ENCODE results near the gene GDF15.
A peak's percentile ranks its signal among the peaks of the same experiment; 100 is the strongest.
"Not testable (repeated sequence)": the region's sequence is repeated elsewhere in the genome, so short reads cannot be mapped to it uniquely, and the experiment has no call there.

Gene GDF15

DNA sequence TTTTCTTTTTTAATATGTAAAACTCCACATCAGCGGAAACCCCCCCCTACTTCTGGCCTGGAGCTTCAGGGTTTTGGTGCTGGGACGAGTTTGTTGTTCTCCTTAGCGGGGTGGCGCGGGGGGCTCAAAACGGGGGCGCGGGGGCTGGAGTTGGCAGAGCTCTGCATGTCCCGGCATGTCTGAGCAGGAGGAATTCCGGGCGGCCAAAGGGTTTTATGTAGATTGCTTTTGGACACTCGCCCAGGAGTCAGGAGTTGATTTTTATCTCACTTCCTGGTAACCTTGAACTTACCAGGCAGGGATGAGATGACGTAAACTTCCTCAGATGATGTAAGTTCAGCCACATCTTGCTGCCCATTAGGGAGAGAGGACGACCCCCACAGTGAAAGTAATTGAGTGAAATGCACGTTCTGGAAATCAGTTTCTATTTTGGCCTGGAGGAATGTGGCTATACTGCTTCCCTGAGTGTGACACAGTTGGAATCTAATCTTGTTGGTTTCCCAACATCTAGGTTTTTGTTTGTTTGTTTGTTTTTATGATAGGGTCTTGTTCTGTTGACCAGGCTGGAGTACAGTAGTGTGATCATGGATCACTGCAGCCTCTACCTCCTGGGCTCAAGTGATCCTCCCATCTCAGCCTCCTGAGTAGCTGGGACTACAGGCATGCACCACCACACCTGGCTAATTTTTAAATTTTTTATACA lies 21.0 kb upstream of the GDF15 start:
- peak; percentile 23 for DNase-seq

DNA sequence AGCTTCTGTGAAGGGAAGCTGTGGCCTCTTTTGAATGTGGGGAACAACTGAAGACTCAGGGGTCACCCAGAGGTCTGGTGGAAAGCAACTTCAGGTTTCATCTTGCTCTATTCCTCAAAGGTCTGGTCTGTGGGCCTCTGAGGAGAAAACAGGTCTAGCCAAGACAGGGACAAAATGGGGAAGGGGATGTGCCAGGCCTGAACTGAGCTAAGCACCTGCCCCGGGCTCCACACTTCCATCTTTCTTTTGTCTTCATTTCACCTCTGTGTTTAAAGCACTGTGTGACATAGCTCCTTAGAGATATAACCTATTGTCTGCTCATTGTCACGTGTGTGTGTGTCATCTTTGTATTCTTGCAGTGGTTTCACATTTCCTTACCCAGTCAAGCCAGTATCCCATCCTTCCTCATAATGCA lies 19.9 kb upstream of the GDF15 start:
- no peak for DNase-seq

DNA sequence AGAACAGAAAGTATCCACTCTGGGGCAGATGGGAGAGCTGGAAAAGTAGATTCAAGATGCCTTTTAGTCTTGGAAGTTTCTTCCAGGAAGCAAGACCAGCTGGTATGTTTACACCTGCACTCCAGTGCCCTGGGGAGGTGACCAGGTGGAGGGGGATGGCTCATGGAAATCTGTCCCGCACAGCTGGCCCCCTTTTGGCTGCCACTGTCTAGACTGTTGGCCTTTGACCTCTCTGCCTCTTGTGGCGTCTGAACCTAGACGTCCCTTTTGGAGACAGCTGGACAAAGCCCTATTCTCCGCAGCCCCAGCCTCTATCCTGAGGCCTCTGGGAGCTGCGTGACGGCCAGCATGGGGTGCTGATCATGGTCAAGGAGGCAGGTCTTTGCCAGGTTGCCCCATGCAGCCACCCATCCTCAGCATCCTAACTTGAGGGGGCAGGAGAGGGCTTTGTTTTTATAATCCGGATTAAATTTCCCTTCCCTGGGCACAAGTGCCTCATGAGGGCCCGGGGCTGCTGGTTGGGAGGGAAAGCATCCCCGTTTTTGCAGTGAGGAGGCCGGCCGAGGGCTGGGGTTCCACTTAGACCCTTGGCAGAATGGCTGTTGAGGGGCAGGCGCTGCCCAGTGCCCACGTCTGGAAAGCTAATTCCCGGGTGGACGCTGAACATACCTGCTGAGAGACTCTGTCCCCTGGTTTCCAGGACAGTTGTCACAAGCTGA lies 17.3 kb upstream of the GDF15 start:
- no peak for DNase-seq

DNA sequence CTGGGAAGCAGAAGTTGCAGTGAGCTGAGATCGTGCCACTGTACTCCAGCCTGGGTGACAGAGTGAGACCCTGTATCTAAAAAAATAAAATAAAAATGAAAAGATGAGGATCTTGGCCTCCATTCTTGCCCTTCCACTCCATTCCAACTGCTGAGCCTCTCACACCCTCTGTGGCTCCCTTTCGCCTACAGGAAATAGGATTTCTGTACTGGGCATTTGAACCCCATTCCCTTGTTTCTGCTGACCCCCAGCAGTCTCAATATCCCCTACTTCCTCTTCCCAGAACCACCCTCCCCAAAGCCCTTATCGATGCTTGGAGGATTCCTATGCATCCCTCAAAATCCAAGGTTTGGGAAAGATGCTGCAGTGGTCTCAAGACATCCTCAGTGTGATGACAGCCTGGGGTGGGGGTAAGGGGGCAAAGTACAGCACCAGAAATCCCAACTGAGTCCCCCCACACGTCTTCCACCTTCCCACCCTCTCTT lies 12.5 kb upstream of the GDF15 start:
- DNase-seq, result no peak

DNA sequence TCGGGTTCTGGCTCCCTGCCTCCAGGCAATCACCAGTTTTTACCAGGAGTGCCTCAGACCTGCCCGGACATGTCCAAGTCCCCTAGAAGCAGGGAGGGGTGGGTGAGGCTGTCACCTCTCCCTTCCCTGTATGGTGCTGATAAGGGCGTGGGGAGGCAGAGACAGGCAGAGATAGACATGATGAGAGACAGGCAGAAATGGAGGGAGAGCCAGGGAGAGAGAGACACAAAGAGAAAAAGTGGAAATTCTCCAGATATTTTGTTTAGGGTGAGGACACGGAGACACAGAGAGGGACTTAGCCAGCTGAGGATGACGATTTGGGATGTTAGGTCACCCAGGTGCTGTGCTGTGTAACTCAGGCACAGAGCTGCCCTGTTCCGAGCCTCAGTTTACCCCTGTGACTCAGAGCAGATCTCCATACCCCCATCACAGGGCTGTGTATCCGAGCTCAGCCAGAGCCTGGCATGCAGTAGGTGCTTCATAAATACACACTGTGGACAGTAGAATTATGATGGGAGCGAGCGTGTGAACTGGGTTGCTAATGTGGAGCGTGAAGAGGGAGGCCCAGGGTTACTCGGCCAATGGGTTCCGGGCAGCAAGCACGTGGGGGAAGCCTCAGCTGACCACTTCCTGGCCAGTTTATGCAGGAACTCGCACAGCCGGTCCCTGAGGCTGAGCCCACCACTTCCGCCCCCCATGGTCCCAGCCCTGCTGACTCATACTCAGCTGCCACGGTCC lies 11.9 kb upstream of the GDF15 start:
- peak; percentile 90 for DNase-seq

DNA sequence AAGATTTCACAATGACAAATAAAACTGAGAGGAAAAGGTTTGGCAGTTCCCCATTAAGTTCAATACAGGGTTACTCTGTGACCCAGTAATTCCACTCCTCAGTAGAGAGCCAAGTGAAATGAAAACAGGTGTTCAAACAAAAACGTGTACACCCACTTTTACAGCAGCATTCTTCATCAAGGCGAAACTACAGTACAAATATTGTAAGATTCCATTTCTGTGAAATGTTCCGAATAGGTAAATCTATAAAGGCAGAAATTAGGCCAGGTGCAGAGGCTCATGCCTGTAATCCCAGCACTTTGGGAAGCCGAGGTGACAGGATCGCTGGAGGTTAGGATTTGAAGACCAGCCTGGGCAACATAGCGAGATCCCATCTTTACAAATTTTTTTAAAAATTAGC lies 8.9 kb upstream of the GDF15 start:
- DNase-seq, result no peak

DNA sequence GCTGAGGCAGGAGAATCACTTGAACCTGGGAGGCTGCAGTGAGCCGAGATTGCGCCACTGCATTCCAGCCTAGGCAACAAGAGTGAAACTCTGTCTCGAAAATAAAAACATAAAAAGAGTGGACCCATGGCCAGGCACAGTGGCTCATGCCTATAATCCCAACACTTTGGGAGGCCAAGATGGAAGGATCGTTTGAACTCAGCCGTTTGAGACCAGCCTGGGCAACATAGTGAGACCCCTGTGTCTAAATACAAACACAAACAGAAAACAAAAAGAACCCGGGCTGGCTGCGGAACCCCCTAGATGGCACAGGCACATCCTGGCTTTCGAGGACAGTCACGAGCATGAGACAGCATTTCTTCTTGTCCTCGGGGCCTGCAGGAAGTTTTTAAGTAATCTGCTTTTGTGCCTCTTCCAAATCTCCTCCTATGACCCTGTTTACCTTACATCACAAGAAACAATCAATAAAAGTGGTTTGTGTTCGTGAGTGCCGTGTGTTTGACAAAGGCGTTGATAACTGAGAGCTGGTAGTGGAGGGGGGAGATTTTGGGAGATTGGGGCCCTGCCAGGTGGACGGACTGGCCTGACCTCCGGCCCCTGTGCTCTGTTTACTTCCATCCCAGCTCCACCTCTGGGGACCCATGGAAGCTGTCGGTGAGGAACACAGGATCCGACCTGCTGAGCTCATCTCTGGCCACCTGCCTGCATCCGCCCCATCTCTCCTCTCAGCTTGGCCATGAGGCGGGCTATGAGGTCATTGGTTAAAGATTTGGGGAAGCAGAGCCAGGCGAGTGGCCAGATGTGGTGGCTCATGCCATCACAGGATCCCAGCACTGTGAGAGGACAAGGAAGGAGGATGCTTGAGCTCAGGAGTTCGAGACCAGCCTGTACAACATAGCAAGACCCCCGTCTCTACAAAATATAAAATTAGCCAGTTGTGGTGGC lies 5.9 kb upstream of the GDF15 start:
- no peak for DNase-seq

DNA sequence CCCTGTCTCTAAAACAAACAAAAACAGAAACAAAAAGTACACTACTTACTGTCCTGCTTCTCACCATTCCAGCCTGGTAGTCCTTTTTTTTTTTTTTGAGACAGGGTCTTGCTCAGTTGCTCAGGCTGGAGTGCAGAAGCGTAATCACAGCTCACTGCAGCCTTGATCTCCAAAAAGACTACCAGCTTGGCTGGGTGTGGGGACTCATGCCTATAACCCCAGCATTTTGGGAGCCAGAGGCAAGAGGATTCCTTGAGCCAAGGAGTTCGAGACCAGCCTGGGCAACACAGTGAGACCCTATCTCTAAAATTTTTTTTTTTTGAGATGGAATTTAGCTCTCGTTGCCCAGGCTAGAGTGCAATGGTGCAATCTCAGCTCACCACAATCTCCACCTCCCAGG lies 5.1 kb upstream of the GDF15 start:
- DNase-seq, result no peak

DNA sequence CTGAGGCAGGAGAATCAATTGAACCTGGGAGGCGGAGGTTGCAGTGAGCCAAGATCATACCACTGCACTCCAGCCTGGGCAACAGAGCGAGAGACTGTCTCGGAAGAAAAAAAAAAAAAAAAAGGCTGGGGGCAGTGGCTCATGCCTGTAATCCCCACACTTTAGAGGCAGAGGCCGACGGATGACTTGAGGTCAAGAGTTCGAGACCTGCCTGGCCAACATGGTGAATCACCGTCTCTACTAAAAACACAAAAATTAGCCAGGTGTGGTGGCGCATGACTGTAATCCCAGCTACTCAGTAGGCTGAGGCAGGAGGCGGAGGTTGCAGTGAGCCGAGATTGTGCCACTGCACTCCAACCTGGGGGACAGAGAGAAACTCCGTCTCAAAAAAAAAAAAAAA lies 2.3 kb upstream of the GDF15 start:
- not testable (repeated sequence) for DNase-seq

DNA sequence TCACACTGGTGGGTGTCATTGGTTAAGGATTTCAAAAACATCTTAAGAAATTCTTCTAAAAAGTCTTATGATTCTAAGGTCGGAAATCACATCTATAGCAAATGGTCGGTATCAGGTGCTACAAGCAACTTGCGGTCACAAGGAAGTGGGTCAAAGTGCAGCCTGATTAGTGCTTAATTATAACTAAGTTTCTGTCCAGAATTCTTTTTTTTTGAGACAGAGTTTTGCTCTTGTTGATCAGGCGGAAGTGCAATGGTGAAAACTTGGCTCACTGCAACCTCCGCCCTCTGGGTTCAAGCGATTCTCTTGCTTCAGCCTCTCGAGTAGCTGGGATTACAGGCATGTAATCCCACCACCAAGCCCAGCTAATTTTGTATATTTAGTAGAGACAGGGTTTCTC lies 1.2 kb upstream of the GDF15 start:
- DNase-seq, result no peak

DNA sequence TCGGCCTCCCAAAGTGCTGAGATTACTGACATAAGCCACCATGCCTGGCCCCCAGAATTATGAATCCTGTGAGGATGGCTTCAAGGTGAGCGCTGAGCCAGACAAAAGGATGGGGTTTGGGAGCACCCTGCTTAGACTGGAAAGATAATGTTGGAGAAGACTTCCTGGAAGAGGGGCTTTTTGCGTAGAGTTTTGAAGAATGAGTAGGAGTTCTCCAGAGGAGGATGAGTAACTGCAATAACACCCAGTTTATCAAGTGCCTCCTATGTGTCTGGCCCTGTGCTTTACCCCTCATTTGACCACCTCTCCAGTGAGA lies 641 bp upstream of the GDF15 start:
- DNase-seq, result no peak

DNA sequence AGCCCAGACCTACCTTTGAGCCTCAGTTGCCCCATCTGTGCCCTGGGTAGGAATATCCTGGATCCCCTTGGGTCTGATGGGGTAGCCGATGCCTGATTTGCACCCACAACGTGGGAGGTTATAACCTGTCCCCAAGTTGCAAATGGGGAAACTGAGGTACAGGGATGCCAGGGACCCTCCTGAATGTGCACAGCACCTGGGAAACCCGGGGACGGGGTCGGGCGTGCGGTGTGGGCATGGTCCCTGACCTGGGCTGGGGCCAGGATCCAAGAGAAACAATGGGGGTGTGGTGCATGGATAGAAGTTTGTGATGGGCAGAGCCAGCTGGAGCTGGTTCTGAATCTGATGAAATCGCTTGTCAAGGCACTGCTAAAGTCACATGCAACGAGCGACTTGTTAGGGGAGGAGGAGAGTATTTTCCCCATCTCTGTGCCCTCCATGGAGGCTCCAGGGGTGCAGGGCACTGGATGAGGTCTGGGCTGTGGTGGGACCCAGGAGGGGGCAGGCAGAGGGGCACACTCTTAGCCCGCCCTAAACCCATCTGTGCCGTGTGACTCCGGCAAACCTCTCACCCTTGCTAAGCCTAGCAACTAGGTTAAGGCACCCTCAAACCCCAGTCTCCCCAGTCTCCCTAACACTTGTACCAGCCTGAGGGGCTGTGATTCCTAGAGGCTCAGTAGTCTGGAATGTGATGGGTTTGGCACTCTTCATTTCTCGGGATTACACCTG lies 749 bp downstream of the GDF15 start:
- no peak for DNase-seq

DNA sequence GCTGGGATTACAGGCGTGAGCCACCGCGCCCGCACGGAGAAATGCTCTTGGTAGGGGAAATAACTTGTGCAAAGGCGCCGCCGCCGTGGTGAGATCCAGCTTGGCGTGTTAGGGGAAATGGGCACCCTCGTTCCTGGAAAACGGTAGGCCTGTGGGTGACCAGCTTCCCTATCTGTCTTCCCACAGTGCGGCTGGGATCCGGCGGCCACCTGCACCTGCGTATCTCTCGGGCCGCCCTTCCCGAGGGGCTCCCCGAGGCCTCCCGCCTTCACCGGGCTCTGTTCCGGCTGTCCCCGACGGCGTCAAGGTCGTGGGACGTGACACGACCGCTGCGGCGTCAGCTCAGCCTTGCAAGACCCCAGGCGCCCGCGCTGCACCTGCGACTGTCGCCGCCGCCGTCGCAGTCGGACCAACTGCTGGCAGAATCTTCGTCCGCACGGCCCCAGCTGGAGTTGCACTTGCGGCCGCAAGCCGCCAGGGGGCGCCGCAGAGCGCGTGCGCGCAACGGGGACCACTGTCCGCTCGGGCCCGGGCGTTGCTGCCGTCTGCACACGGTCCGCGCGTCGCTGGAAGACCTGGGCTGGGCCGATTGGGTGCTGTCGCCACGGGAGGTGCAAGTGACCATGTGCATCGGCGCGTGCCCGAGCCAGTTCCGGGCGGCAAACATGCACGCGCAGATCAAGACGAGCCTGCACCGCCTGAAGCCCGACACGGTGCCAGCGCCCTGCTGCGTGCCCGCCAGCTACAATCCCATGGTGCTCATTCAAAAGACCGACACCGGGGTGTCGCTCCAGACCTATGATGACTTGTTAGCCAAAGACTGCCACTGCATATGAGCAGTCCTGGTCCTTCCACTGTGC lies 2.4 kb downstream of the GDF15 start:
- peak; percentile 35 for DNase-seq

DNA sequence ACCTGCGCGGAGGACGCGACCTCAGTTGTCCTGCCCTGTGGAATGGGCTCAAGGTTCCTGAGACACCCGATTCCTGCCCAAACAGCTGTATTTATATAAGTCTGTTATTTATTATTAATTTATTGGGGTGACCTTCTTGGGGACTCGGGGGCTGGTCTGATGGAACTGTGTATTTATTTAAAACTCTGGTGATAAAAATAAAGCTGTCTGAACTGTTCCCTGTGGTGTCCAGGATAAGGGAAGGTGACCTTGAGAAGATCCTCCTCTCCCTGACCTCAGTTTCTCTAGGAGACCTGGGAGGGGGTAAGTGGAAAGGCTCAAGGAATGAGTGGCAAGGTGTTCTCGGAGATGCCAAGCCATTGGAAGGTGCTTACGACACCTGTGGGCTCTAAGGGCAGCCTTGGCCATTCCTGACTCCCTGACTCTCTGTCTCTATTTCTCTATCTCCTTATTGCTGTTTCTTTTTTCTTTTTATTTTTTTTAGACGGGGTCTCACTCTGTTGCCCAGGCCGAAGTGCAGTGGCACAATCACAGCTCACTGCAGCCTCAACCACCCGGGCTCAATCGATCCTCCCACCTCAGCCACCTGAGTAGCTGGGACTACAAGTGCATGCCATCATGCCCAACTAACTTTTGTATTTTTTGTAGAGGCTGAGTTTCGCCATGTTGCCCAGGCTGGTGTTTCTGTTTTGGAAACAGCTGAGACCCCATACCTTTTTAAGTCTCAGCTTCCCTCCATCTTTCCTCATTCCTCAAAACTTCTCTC lies 3.2 kb downstream of the GDF15 start:
- DNase-seq, result no peak

DNA sequence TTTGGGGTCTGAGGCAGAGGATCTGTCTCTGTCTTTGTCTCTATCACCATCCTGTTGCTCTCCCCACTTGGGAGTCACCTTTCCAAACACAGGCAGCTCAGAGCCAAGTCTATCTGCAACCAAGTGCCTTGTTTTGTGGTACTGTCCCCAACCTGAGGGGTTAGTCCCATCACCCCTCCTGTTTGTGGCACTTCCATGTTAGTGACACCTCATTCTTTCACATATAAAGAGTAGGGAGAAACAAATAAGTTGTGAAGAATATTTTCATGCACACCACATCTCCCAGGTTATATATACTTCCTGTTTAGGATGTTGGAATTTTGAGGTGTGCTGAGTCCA lies 3.7 kb downstream of the GDF15 start:
- DNase-seq, result no peak

DNA sequence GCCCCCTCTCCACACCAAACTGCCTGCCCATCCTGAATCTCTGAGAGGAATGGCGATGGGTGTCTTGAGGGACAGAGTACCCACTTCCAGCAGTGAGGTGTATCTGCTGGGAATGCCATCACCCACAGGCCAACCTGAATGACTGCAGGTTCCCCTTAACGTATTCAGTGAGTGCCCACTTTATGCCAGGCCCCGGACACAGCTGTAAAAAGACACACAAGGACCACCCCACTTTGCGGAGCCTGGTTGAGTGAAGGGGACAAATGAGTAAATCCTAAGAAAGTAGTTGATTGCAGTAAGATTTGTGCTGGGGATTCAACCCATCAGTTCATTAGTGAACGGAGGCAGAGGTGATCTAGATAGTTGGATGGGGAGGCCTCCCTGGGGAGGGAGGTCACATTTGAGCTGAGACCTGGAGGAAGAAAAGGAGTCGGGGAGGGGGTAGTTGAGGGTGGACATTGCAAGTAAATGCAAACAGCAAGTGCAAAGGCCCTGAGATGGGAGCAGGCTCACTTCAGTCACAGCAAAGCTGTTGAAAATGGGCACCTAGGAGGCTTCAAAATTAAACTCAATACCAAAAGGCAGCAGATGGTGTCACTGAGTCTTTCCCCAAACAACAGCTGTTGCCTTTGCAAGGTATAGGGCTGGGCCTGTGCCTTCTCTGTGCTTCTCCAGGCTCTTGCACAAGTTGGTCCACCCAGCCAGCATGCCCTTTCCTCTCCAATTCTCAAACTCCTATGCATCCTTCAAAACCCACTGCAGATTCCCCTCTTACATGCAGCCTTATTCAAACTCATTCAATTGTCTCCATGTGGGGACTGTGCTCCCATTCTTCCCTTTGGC lies 4.3 kb downstream of the GDF15 start:
- no peak for DNase-seq

DNA sequence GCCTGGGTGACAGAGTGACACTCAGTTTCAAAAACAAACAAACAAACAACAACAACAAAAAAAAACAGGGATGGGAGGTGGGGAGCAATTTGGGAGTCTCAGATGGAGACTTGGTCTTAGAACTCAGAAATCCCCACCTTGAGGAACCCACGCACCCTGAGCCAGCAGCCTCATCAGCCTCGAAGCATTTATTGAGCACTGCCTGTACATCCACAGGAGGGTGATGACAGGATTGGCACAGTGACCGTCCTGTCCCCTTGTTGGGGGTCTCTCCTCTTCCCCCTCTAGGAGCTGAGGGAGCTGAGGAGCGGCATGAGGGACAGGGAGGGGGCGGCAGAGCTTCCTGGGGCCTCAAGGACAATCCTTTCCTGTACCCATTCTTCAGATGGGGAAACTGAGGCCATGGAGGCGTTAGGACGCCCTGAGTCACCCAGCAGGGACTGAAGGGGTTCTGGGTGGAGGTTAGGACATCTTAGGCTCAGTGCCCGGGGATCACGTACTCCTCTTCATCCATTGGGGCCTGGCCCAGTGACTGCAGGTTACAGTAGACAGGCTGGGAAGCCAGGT lies 5.6 kb downstream of the GDF15 start:
- DNase-seq, result no peak

DNA sequence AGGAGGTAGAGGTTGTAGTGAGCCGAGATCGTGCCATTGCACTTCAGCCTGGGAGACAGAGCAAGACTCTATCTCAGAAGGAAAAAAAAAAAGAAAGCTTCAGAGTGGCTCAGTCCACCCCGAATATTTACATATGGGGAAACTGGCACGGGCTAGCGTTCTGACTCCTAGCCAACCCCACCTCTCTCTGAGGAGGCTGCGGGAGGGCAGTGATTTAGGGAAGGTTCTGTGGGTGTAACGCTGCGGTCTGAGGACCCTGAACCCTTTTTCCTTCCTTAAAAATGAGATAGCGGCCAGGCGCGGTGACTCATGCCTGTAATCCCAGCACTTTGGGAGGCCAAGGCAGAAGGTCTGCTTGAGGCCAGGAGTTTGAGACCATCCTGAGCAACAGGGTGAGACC lies 6.5 kb downstream of the GDF15 start:
- DNase-seq, result peak; percentile 63

DNA sequence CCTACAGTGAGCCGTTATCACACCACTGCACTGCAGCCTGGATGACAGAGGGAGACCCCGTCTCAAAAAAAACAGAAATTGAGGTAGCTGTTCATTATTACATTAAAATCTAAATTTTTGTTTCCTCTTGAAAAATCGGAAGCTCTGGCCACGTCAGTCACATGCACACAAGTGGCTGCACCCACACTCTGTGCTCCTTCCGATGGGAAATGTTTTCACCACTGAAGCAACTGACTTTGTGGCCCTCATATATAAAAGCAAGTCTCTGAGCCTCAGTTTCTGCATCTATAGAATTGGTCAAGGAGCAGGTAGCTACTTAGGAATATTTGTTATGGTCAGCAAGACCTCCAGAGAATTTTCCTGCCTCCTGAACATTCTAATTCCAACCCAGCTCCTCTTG lies 7.0 kb downstream of the GDF15 start:
- DNase-seq, result no peak

Data from GDM1 (cell line).